NCI-H2081 (cell line): ENCODE data around the gene NRP2.

Experiments
- DNase-seq, 2 experiments: peaks; one replicate each; lab custom pipeline; 2025; lab: John Stamatoyannopoulos, UW

The NRP2 gene

DNA sequence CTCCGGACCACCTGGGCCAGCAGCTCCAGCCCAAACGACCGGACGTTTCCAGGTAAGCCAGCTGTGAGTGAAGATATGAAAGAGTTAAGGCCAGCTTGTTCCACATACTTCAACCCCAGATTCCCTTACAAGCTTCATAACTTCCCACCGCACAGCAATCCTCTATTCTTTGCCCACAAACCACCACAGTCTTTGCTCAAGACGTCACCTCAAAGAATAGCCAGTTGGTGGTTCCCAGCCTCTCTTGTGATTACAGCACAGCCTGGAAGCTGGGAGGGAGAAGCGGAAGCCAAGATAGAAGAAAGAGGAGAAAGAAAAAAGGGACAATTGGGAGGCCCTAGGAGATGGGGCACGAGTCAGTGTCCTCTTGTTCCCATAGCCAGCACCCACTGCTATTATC, 70.6 kb downstream of the NRP2 start:
- no peak for DNase-seq

DNA sequence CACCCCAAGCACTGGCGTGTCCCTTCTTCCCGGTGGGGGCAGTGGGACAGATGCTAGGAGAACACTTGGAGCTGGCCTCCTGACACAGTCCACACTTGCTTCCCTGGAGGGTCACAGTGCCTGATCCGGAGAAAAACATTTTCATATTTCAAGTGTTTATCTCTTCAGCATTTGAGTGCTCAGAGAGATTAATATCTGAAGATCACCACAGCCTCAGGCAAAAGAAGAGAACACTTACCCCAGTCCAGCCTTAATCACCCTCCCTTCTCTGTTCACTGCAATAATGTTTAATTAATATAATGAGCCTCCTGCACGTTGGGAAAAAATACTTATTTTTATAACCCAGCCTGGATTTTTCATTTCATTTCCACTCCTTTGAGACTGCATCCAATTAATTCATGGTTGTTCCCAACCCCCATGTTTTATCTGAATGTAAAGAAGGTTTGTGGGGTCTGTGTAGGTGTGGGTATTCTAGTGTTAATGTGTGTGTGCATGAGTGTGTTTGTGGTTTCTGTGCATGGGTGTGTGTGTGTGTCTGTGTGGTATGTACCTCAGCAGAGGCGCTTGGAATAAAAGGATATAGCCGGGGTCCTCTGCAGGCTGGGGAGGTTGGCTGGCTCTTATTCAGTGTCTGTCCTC, 72.1 kb downstream of the NRP2 start:
- DNase-seq, result no peak

DNA sequence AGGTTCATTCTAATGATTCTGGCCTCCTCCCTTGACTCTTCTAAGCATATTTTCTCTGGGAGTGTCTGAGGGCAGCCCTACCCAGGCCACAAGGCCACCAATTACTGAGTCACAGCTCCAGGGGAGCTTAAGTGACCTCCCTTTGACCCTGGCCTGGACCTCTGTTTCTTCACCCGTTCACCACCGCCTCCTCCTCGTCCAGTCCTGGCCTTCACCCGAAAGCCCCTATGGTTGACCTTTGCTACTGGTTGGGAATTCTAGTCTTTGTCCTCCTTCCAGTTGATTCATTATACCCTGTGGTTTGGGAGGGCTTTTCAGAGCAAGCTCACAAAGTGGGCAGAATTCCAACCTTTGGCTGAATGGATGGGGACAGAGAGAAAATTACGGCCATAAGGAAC, 72.6 kb downstream of the NRP2 start:
- DNase-seq, result no peak

DNA sequence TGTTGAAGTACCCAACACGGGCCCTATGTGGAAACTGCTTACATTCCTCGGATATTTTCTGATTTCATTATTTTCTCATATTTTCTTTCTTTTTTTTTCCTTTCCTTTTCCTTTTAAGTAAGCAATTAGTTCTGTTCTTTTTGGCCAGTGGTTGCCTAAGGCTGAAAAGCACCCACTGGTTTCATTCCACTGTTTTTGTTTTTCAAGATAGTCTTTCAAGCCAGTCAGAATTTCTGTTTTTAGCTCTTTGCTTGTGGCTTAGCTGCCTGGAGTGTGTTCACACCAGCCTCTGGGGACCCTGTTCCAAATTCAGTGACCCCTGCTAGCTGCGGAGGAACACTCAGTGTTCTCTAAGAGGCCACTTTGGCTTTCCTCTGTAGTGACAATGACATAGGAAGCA, 73.6 kb downstream of the NRP2 start:
- no peak for DNase-seq

DNA sequence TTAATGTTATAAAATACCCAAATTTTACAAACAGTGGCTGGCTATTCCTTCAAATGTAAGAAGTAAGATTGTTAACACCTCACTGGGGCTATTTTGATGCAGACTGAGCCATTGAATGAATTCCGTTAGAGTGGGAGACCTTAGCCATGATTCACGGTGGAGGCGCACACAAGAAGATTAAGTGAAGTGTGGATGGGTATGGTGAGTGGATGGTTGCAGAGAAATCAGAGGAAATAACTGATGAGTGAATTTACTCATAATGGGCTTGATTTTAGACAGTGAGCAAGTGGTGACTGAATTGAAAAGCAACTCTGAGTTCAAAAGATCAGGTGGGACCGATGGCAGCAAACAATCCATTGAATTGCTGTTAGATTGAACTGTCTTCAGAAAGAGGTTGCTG, 75.0 kb downstream of the NRP2 start:
- DNase-seq, result no peak

DNA sequence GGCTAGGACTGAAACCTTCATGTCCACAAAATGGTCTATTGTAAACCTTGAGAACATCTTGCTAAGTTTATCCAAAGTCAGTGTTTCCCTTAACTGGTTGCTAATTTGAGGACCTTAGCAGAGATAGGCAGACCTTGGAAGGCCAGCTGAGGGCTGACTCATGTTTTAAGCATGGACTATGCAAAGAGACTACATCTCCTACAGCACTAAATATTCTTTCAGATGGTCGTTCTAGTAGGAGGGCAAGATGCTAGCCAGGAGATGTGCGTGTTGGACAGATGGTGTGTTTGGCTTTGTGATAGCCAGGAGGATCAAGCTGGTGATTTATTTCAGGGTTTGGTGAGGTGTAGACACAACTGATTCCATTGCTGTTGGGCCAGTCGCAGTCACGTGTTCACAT, 75.8 kb downstream of the NRP2 start:
- DNase-seq, result no peak

DNA sequence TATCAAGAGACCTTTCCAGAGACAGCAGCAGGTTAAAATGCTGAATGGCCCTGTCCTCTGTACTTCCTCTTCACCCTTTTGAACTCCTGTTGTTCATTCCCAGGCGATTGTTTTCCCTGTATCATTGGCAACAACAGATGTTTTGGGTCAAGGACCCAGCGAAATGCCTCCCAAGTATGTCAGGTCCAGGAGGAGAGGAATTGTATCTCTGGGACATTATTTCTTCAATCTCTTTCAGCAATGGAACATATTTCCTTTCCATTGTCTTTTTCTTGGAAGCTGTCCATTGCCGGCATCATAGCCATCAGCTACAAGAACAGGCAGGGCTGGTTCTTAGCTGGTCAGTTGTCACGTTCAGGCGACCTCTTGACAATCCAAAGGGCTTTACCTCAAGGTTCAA, 76.2 kb downstream of the NRP2 start:
- DNase-seq, result no peak

DNA sequence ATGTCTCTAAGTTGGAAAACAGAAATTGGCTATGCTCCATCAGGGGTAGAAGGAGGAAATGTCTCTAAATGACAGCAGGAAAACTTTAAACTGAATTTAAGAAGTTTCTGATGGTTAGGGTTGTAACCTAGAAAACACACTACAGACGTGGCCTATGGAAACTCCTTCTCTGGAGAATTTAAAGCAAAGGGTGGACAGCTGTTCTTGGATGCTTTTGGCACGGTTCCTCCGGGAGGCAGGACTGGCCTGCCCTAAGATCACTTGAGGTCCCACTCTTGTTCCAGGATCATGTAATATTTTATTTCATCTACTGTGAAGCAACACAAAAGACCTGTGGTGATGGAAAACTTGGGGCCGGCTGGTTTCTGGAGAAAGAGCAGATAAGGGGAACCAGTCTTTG, 77.0 kb downstream of the NRP2 start:
- DNase-seq, result no peak

DNA sequence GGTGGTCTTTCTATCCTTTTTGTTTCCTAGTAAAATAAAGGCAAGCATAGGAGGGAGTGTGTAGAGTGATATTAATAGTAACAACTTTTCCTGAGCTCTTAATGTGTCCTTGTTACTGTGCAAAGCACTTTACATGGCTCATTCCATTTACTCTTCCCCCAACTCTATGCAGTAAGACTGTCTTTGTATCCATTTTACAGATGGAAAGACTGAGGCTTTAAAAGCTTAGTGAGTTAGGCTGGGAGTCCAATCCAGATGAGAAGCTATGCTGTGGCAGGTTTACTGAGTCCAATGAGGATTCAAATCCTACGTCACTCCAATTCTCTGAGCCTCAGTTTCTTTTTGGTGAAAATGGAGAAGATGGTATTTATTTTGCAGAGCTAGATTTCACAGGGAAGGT, 77.4 kb downstream of the NRP2 start:
- no peak for DNase-seq

DNA sequence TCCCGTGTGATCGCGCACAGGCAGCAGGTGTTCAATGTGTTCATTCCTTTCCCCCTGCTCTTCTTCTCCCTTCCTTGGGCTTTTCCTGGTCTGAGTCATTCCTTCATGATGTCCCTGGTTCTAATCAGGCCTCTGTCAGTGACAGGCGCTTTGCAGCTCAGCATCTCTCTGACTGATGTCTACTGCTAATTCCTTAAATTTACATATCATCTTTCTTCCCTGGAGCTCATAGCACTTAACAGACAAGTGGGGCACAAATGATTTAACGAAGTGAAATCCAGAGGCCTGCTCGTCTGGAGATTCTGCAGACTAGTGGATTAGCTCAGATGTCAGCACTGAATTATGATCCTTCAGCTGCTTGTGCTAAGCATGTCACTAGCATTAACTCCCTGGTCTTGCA, 77.9 kb downstream of the NRP2 start:
- DNase-seq, result no peak

DNA sequence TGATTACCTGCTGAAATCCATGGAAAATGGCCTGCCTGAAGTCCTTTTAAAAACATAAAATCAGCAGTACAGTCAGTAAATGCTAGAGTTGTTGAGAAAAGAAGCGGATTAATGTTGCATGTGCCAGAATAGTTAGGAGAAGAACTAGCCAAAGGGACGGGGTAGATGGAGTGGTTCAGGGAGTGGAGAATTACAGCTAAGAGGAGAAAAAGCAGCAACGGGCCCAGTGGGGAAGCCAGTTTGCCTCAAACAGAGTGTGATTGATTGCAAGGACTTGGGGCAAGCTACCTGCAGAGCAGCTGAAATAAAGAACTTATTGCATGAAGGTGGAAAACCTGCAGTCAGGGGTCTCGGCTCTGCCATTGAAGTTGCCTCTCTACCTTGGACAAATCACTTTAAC, 79.1 kb downstream of the NRP2 start:
- DNase-seq, result no peak

DNA sequence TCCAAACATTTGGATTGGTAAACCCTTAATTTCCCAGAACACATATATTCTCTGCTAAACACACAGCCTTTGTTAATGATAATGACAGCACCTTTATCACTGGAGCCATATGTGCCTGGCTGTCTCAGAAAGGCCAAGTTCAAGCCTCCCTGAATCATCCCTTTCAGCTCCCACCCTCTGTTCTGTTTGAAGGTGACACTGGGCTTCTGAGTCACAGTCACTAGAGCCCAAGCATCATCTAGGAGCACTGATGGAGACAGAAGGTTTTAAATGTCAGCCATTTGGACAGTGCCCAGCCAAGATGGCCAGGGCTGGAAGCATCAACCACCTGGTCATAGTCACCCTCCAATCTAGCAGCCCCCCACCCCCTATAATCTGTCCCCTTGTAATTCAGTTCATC, 80.6 kb downstream of the NRP2 start:
- no peak for DNase-seq

DNA sequence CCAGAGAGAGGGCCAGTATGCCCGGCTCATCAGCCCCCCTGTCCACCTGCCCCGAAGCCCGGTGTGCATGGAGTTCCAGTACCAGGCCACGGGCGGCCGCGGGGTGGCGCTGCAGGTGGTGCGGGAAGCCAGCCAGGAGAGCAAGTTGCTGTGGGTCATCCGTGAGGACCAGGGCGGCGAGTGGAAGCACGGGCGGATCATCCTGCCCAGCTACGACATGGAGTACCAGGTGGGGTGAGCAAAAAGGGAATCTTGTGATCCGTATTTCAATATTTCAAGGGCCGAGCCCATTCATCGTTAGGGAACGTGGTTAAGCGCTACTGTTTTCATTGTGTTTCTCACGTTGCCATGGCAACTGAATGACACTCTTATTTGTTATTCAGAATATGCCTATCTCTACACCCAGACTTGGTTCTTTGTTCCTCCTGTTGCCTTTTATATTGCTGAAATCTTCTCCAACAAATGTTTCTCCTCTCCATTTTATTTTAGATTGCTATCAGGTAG, 81.5 kb downstream of the NRP2 start:
- peak in 1 of 2 experiments; percentile 7 for DNase-seq

DNA sequence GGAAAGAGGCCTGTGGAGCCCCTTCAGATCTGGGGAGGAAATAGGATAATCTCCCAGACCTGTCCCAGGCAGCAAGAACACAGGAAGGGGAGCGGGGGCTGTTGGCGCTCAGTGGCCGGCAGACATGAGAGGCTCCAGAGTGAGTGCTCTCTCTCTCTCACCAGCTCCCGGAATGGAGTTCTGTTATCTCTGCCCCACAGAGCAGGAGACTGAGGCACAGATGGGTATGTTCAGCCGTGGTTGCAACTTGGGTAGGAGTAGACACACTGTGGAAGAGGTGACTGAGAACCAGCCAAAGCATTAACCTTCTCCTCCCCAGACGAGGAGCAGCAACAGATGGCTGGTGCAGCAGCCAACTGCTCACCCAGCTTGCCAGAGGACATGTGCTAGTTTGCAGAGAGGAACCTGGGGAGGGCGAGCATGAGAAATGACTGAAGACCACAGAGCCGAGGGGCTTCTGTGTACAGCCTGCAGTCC, 82.0 kb downstream of the NRP2 start:
- DNase-seq, result no peak

DNA sequence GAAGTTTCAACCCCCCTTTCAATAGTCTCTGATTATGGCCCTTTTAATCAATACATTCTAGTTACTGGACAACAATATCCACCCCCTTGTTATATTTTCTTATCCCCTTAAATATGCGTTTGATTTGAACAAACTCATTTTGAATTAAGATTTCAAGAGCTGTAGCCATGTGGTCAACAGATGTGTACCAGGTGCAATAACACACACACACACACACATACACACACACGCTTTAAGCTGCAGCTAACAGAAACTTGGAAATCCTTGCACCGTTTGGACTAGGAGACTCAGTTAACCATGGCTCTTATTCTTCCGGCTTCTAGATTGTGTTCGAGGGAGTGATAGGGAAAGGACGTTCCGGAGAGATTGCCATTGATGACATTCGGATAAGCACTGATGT, 82.8 kb downstream of the NRP2 start:
- DNase-seq, result no peak

DNA sequence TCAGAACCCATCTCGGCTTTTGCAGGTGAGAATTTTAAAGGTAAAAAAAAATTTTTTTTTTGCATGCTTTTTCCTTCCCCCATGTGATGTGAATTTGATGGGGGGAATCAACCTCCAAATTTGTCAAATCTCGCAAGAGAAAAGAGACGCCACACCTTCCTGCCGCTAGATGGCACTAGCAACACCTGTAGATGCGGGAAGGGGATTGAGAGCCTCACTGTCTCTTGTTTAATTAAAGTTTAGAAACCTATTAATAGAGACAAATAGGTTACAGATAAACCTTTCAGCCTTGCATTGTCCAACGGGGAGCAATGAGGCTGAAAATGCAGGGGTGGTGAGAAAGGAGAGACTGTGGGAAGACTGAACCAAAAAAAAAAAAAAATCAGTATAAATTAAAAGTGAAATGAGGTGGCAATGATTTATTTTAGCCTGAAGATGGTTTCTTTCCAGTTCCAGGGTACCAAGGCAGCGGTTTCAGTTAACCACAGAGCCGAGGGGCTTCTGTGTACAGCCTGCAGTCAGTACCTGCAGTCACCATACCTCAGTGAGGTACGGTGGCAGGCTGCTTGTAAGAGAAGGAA, 84.6 kb downstream of the NRP2 start:
- peak; percentile 60 to 74 for DNase-seq

DNA sequence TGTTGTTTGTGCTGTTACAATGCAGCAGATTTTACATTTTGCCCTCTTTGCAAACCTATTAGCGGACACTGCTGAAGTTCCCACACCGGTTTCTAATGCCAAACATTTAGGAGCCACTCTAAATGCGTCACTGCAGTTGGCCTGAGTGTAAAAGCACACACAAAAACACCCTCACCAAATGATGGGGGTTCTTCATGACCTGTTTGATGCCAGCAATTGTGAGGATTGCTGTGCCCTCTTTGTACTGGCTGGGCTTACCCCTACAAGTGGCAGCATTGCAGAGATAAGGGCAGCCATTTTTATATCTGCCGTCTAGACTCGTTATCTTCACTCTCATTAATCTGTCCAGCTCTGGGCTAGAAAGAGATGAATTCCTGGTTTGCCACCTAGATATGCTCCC, 85.3 kb downstream of the NRP2 start:
- no peak for DNase-seq

DNA sequence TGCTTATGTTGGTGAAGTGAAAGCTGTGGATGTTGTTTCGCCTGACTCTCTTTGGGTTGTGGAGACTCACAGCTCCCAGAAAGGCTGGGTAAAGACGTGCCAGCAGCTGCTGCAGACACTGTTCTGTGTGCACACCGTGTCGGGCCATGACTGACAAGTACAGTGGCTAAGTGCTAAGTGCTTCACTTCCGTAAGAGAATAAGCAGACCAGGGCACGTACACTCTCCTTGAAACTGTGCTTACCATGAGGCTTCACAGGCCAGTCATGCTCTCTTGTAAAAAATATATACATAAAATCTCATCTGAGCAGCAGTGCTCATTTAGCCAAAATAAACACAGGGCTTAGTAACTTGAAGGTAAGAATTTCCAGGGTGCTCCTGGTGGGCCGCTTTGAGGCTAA, 86.0 kb downstream of the NRP2 start:
- no peak for DNase-seq

DNA sequence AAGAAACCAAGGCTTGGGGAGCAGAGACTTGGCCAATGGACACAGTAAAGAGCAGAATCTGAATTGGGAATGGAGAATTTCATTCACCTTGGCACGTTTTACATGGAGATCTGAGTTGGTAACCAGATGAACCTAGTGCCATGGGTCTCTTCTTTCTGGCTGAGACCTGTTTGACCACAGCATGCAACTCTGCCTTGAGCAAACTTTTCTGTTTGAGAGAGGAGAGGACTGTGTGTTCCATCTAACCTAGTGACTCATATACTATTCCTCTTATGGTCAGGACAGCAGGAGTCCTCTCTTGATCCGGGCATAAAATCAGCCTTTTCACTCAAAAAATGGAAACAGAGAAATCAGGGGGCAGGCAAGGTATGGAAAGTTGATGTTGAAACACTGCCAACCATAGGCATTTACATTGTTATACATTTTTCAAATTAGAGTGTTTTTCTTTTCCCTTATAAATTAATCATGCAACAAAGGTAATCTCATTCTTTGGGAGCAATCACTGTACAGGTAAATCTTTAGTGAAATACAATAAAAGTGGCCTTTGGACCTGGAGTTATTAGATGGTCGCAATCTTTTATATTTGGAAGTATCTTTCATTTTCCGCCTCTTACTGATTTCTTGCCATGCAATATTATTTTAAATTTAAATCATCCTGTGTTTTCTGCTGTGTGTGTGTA, 86.7 kb downstream of the NRP2 start:
- no peak for DNase-seq

DNA sequence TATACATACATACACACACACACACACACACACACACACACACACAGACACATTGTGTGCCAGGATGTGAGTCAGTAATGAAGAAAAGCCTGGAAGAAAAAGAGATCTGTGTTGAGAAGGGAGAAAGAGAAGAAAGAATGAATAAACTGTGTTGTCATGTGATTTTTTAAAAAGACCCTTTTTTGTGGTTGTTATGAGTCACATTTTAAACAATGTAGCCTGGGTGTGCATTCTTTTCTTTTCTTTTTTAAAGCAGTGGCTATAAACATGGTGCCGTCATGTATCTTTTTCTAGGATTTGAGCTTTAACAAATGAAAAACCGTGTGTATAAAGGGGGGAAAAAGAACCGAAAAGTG, 87.2 kb downstream of the NRP2 start:
- DNase-seq, result no peak

DNA sequence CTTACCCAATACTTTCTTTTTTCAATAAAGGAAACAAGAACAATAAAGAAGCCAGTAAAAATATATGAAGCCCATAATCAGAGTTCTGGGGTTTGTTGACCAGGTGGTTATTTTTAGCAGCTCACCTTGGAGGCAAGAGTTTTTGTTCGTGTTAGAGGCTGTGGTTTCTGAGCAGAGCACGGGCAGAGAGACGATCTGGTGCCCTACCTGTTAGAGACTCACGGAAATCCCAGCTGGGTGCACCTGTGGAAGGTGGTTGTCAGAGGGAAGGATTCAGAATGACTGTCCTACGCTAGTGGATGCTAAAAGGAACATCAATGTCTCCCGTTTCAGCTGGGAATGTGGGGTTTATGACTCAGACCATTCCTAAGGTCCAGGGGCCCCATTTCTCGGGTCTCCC, 87.6 kb downstream of the NRP2 start:
- peak; percentile 61 to 89 for DNase-seq

DNA sequence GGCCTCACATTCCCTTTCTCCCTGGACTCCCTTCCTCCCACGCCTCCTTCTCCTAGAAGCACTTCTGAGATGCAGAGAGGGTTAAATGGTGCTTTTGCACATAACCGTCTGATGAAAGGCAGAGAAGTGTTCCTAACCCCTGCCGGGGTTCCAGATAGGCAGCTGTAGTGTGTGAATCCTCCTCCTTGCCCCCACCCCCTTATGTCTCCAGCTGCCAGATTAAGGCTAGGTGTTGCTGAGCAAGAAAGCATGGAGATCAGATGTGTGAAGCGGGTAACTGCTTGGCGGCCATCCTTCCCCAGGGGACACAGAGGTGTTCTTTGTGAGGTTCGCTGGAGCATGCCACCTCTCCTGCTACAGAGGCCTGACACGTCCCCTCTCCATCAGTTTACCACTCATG, 88.3 kb downstream of the NRP2 start:
- DNase-seq, result no peak

DNA sequence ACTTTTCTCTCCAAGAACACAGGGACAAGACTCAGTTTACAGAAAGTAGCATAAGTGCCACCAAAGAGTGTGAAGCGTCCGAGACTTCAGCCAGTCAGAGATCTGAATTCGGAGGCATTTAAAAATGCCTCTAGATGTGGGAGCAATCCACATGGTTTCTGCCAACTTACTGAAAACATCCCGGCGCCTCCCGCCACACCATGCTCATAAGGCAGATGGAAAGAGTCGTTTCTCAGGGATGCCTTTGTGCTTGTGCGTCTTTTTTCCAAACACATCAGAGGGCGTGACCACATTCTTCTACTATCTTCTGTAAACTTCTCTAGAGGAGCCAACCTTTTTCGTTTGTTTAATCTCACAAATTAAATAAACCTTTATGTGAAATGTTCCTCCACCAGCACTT, 88.7 kb downstream of the NRP2 start:
- DNase-seq, result no peak

DNA sequence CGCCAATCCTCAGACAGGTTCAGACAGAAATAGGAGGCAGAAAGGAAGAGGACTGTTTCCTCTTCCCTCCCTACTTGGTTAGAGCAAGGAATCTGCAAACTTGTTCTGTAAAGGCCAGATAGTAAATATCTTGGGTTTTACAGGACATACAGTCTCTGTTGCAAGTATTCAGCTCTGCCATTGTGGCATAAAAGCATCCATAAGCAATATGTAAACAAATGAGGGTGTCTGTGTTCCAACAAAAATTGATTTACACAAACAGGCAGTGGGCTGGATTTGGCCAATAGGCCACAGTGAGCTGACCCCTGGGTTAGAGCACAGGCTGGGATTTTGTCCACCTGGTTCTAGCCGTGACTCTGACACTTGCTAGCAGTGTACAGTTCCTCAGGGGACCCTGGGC, 89.4 kb downstream of the NRP2 start:
- DNase-seq, result no peak
